HFFc6 (cell line): ENCODE measurements around the gene ABHD13. TPM values are rescaled to one million over a fixed set of nuclear protein-coding genes. Genes with fewer than 3 reads are reported as not detected.

Experiments
- DNase-seq: peaks from one replicate; pipeline ENCODE4 v3.0.0-alpha.2; 2018
- H3K27ac Mint-ChIP-seq: 2 replicates; pipeline ENCODE4 v1.8.0; 2020; ENCODE audit warnings: mild to moderate bottlenecking, mixed read lengths
- H3K27me3 Mint-ChIP-seq: 2 replicates; pipeline ENCODE4 v1.8.0; 2021; ENCODE audit warnings: mild to moderate bottlenecking, moderate library complexity, mixed read lengths; ENCODE audit not compliant: insufficient read depth
- H3K36me3 Mint-ChIP-seq: 2 replicates; pipeline ENCODE4 v1.8.0; 2021; ENCODE audit warnings: low read depth, mixed read lengths
- H3K4me1 Mint-ChIP-seq: 2 replicates; pipeline ENCODE4 v1.8.0; 2020; ENCODE audit warnings: low read depth, mixed read lengths
- H3K4me3 Mint-ChIP-seq: 2 replicates; pipeline ENCODE4 v1.8.0; 2020; ENCODE audit warnings: mild to moderate bottlenecking, moderate library complexity, mixed read lengths
- H3K9me3 Mint-ChIP-seq: 2 replicates; pipeline ENCODE4 v1.8.0; 2020; ENCODE audit warnings: mild to moderate bottlenecking, mixed read lengths
- total RNA-seq, 6 experiments: library from RNA; stranded (reverse); fragmentation: NEBNext Ultra II Directional; extraction: Animal tissue kit (Norgen Biotek cat#: 25700); gene quantifications; 2 replicates in 1 of 6; 3 replicates in 5 of 6; pipeline ENCODE4 v1.2.3, GENCODE V29; 2021
- TF ChIP-seq, protein P1 (sequence below): fragments of 200-600 bp; sonication (generic); IDR thresholded peaks from 2 replicates; pipeline ENCODE4 v1.5.0; 2021; ENCODE audit warnings: antibody characterized with exemption, mild to moderate bottlenecking

Gene ABHD13
- total RNA-seq, 6 experiments from 2014 or later, result 5.0 to 6.6 (median 6.3) TPM

DNA sequence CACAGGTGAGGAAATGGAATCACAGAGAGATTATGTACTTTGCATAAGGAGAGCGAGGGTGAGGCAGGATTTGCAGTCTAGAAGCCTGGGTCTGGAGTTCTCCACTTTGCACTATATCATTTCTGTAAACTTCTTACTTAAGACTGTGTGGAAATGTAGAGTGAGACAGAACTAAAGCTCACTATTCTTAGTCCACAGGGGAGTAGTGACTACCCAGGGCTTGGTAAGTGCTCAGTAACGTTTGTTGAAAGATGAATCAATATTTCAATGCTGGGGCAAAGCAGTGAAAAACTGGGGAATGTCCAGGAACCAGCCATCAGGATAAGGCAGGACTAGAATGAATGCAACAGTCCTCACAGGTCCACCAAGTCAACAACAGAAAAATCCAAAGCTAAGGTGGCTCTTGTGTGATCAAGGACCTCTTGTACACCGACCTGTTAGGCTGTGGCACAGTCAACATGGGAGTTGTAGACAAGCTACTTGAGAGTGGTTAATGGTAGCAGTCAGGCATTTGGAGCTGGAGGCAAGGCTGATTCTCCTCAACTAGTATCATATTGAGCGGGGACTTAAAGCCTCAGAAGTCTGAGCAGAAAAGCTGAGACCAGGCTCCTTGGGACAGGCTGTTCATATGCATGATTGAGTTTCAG, 50.4 kb downstream of the ABHD13 start:
- no peak overlapping the region for H3K4me3 Mint-ChIP-seq
- TF ChIP-seq, protein P1, sequence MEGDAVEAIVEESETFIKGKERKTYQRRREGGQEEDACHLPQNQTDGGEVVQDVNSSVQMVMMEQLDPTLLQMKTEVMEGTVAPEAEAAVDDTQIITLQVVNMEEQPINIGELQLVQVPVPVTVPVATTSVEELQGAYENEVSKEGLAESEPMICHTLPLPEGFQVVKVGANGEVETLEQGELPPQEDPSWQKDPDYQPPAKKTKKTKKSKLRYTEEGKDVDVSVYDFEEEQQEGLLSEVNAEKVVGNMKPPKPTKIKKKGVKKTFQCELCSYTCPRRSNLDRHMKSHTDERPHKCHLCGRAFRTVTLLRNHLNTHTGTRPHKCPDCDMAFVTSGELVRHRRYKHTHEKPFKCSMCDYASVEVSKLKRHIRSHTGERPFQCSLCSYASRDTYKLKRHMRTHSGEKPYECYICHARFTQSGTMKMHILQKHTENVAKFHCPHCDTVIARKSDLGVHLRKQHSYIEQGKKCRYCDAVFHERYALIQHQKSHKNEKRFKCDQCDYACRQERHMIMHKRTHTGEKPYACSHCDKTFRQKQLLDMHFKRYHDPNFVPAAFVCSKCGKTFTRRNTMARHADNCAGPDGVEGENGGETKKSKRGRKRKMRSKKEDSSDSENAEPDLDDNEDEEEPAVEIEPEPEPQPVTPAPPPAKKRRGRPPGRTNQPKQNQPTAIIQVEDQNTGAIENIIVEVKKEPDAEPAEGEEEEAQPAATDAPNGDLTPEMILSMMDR, result no peak
- no peaks in the 10 kb centered on the region for H3K9me3 Mint-ChIP-seq

GRCh38 chr13:108269601-108270328, 51.6 kb downstream of the ABHD13 start, which contains the start of gene TNFSF13B:
Gene TNFSF13B (plus strand): TSS chr13:108269718. CDS start chr13:108269896, 178 bp downstream.
- Mint-ChIP-seq H3K27ac (peak within 1 kb of the TSS; percentile 30; the same call in 1 of the 2 replicates), H3K27me3 (no peaks in the 10 kb centered on the region), H3K4me3 (peak within 1 kb of the TSS; percentile 79), H3K4me1 (peaks cover 24% of the 10 kb centered on the region), H3K9me3 (no peaks in the 10 kb centered on the region), H3K36me3 (0 out of 2 replicates have a peak, but pooled peaks cover 5% of the 10 kb centered on the region)
- no peak for DNase-seq
- TF ChIP-seq, protein P1, result no peak; the same call in 1 of the 2 replicates

More for the DNA sequence above, 50.4 kb downstream of the ABHD13 start:
- Mint-ChIP-seq H3K27ac (no peak overlapping the region), H3K36me3 (0 out of 2 replicates have a peak, but pooled peaks cover 5% of the 10 kb centered on the region), H3K4me1 (peaks cover 24% of the 10 kb centered on the region), H3K27me3 (no peaks in the 10 kb centered on the region)
- no peak for DNase-seq

GRCh38 chr13:108270442-108270841, 52.2 kb downstream of the ABHD13 start:
- Mint-ChIP-seq H3K27me3 (no peaks in the 10 kb centered on the region), H3K9me3 (no peaks in the 10 kb centered on the region), H3K4me1 (peaks cover 24% of the 10 kb centered on the region), H3K4me3 (peak overlapping the region; percentile 79), H3K27ac (no peak overlapping the region), H3K36me3 (0 out of 2 replicates have a peak, but pooled peaks cover 5% of the 10 kb centered on the region)
- TF ChIP-seq, protein P1, result no peak
- DNase-seq, result no peak

GRCh38 chr13:108272333-108272732, 54.1 kb downstream of the ABHD13 start:
- Mint-ChIP-seq H3K27me3 (no peaks in the 10 kb centered on the region), H3K36me3 (0 out of 2 replicates have a peak, but pooled peaks cover under 1% of the 10 kb centered on the region), H3K9me3 (no peaks in the 10 kb centered on the region), H3K4me3 (no peak overlapping the region), H3K27ac (no peak overlapping the region), H3K4me1 (peaks cover 24% of the 10 kb centered on the region)
- TF ChIP-seq, protein P1, result no peak
- DNase-seq, result no peak

GRCh38 chr13:108273429-108274118, 55.4 kb downstream of the ABHD13 start:
- H3K27me3 Mint-ChIP-seq, result no peaks in the 10 kb centered on the region
- no peak for DNase-seq
- H3K9me3 Mint-ChIP-seq, result peaks cover 7% of the 10 kb centered on the region; the same call in 1 of the 2 replicates
- no peaks in the 10 kb centered on the region for H3K36me3 Mint-ChIP-seq
- TF ChIP-seq, protein P1, result no peak
- H3K4me3 Mint-ChIP-seq, result no peak overlapping the region
- H3K4me1 Mint-ChIP-seq, result peaks cover 24% of the 10 kb centered on the region
- no peak overlapping the region for H3K27ac Mint-ChIP-seq
